Measurements from ENCODE around the gene SELPLG.

DNA sequence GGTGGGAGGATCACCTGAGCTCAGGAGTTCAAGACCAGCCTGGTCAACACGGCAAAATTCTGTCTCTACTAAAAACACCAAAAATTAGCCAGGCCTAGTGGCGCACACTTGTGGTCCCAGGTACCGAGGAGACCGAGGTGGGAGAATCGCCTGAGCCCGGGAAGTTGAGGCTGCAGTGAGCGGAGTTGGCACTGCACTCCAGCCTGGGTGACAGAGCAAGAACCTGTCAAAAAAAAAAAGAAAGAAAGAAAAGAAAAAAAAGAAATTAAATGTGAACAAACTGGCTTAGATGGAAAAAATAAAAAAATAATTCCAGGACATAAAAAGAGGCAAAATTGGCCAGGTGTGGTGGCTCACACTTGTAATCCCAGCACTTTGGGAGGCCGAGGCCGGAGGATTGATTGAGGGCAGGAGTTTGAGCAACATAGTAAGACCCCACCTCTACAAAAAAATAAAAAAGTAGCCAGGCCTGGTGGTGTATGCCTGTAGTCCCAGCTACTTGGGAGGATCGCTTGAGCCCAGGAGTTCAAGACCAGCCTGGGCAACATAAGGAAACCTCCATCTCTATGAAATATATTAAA lies 39.3 kb downstream of the SELPLG start:
- TF ChIP-seq, protein P1, sequence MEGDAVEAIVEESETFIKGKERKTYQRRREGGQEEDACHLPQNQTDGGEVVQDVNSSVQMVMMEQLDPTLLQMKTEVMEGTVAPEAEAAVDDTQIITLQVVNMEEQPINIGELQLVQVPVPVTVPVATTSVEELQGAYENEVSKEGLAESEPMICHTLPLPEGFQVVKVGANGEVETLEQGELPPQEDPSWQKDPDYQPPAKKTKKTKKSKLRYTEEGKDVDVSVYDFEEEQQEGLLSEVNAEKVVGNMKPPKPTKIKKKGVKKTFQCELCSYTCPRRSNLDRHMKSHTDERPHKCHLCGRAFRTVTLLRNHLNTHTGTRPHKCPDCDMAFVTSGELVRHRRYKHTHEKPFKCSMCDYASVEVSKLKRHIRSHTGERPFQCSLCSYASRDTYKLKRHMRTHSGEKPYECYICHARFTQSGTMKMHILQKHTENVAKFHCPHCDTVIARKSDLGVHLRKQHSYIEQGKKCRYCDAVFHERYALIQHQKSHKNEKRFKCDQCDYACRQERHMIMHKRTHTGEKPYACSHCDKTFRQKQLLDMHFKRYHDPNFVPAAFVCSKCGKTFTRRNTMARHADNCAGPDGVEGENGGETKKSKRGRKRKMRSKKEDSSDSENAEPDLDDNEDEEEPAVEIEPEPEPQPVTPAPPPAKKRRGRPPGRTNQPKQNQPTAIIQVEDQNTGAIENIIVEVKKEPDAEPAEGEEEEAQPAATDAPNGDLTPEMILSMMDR (IDR thresholded peaks at IDR 0.05) = no peak
- TF ChIP-seq POLR2A (IDR thresholded peaks at IDR 0.05) = no peak
